B cell (primary cell): ENCODE measurements around the gene PIP5K1A. TPM values are rescaled to one million over a fixed set of nuclear protein-coding genes. Genes with fewer than 3 reads are reported as not detected.

Experiments
- ATAC-seq: fragments of 200-7000 bp; cut with Tn5 transposase; one replicate; pipeline ENCODE4 v1.10.0; 2021; ENCODE audit warnings: low read depth, mild to moderate bottlenecking, moderate number of reproducible peaks, moderate library complexity
- CTCF ChIA-PET: fragments of 350-600 bp; sonication (Branson Sonifier 250); formaldehyde crosslinking; loops from one replicate; lab custom pipeline; 2021; ENCODE audit warnings: antibody characterized with exemption, inconsistent platforms; lab: Charles Lee
- POLR2A ChIA-PET: fragments of 350-600 bp; sonication (Branson Sonifier 250); formaldehyde crosslinking; loops from one replicate; lab custom pipeline; 2021; ENCODE audit warnings: antibody characterized with exemption; lab: Charles Lee
- DNase-seq: peaks from one replicate; pipeline ENCODE4 v3.0.0; 2013
- H2AFZ ChIP-seq: 2 replicates; pipeline ENCODE4 v1.6.1; 2012; ENCODE audit warnings: mild to moderate bottlenecking, low read depth, low read length; ENCODE audit not compliant: insufficient read depth, poor library complexity, severe bottlenecking
- H3K27ac ChIP-seq, 2 donors: 1 replicate in 1 of 2; 2 replicates in 1 of 2; pipeline ENCODE4 v1.5.1; 2012 to 2013; ENCODE audit warnings: low read length in 2 of 2, mild to moderate bottlenecking in 2 of 2, moderate library complexity in 1 of 2
- H3K27me3 ChIP-seq, 4 experiments: fragments of 200-600 bp in 1 of 4; sonication (generic) in 1 of 4; replicated peaks in 1 of 4; 1 replicate in 2 of 4; 2 replicates in 2 of 4; pipeline versions ENCODE4 v1.6.1 to v1.7.0; 2013 to 2016; ENCODE audit warnings: low read length in 3 of 4, mild to moderate bottlenecking in 2 of 4, mixed read lengths in 1 of 4, moderate library complexity in 1 of 4; ENCODE audit not compliant: insufficient read depth in 4 of 4, control insufficient read depth in 3 of 4; ENCODE audit errors: control extremely low read depth in 1 of 4
- H3K36me3 ChIP-seq, 2 experiments: replicated peaks in 1 of 2; 1 replicate in 1 of 2; 2 replicates in 1 of 2; pipeline versions ENCODE4 v1.6.1 to v1.7.1; 2013; ENCODE audit warnings: low read length in 1 of 2; ENCODE audit not compliant: insufficient read depth in 2 of 2, control insufficient read depth in 1 of 2; ENCODE audit errors: control extremely low read depth in 1 of 2, extremely low read depth in 1 of 2
- H3K4me1 ChIP-seq, 2 donors: fragments of 200-600 bp in 1 of 2; sonication (generic) in 1 of 2; 1 replicate in 1 of 2; 2 replicates in 1 of 2; pipeline versions ENCODE4 v1.5.1 to v1.6.1; 2013 to 2017; ENCODE audit warnings: low read length in 2 of 2; ENCODE audit not compliant: control insufficient read depth in 2 of 2, insufficient read depth in 2 of 2
- H3K4me2 ChIP-seq: replicated peaks from 2 replicates; pipeline ENCODE3; 2012; ENCODE audit warnings: mild to moderate bottlenecking, low read depth, low read length; ENCODE audit not compliant: poor library complexity, severe bottlenecking
- H3K4me3 ChIP-seq, 5 experiments: fragments of 200-600 bp in 1 of 5; sonication (generic) in 1 of 5; 1 replicate in 3 of 5; 2 replicates in 2 of 5; pipeline versions ENCODE4 v1.5.1 to v1.7.0; 2011 to 2016; ENCODE audit warnings: low read length in 4 of 5, mild to moderate bottlenecking in 4 of 5, low read depth in 2 of 5, control low read depth in 1 of 5, moderate library complexity in 1 of 5; ENCODE audit not compliant: insufficient read depth in 1 of 5; ENCODE audit errors: control extremely low read depth in 1 of 5, extremely low read depth in 1 of 5
- H3K79me2 ChIP-seq: fragments of 200-600 bp; sonication (generic); one replicate; pipeline ENCODE4 v1.6.0; 2016; ENCODE audit warnings: low read length; ENCODE audit not compliant: control insufficient read depth, insufficient read depth
- H3K9ac ChIP-seq: fragments of 200-600 bp; sonication (generic); 2 replicates; pipeline ENCODE4 v1.6.1; 2017; ENCODE audit warnings: mild to moderate bottlenecking, low read length, moderate library complexity
- H3K9me3 ChIP-seq, 3 donors: one replicate each; pipeline versions ENCODE4 v1.6.1 to v1.7.1; 2013; ENCODE audit warnings: low read length in 2 of 3; ENCODE audit not compliant: control insufficient read depth in 2 of 3, insufficient read depth in 1 of 3; ENCODE audit errors: control extremely low read depth in 1 of 3
- H4K20me1 ChIP-seq: 2 replicates; pipeline ENCODE4 v1.6.0; 2012; ENCODE audit warnings: mild to moderate bottlenecking, low read length; ENCODE audit not compliant: insufficient read depth, control insufficient read depth, poor library complexity, severe bottlenecking
- H3K27ac Mint-ChIP-seq: one replicate; pipeline ENCODE4 v1.8.0; 2021; ENCODE audit warnings: mixed read lengths
- H3K27me3 Mint-ChIP-seq: one replicate; pipeline ENCODE4 v1.8.0; 2021; ENCODE audit warnings: mixed read lengths
- H3K4me1 Mint-ChIP-seq: one replicate; pipeline ENCODE4 v1.8.0; 2021; ENCODE audit warnings: mixed read lengths
- H3K4me3 Mint-ChIP-seq: one replicate; pipeline ENCODE4 v1.8.0; 2021; ENCODE audit warnings: mixed read lengths
- H3K9me3 Mint-ChIP-seq: one replicate; pipeline ENCODE4 v1.8.0; 2022; ENCODE audit warnings: mixed read lengths; ENCODE audit not compliant: insufficient read depth
- CTCF ChIP-seq: fragments of 200-600 bp; IDR thresholded peaks from one replicate; pipeline ENCODE4 v1.8.0; 2022; ENCODE audit warnings: antibody characterized with exemption, mild to moderate bottlenecking
- EZH2 ChIP-seq: IDR thresholded peaks from 2 replicates; pipeline ENCODE4 v1.6.1; 2012; ENCODE audit warnings: borderline replicate concordance, low read depth, mild to moderate bottlenecking, moderate library complexity, low read length; ENCODE audit not compliant: insufficient read depth, poor library complexity, severe bottlenecking
- WGBS: methylation state at CpG from one replicate; pipeline ENCODE4 v1.1.5; 2013; ENCODE audit warnings: missing lambda C conversion rate; ENCODE audit not compliant: insufficient coverage; 5-methylcytosine and 5-hydroxymethylcytosine counted together
- intact Hi-C: fragments of 100-400 bp; cut with micrococcal nuclease; formaldehyde crosslinking; loops from one replicate; pipeline ENCODE4 v1.10.0; 2022
- polyA plus RNA-seq: library from polyadenylated mRNA; depleted of rRNA; stranded (reverse); fragments of >200 nt; gene quantifications from 2 replicates; pipeline ENCODE4 v1.2.3, GENCODE V29; 2012
- total RNA-seq, 2 donors: library from RNA; stranded (reverse); fragments of 120-200 nt in 1 of 2; gene quantifications; 1 replicate in 1 of 2; 2 replicates in 1 of 2; pipeline versions ENCODE4 v1.2.3 to v1.2.4, GENCODE V29; 2013 to 2022

PIP5K1A gene
- total and polyA plus RNA-seq, 2 donors (not counting 1 experiment from before 2014, with no cell fraction given): 59.4 to 78.4 TPM

DNA sequence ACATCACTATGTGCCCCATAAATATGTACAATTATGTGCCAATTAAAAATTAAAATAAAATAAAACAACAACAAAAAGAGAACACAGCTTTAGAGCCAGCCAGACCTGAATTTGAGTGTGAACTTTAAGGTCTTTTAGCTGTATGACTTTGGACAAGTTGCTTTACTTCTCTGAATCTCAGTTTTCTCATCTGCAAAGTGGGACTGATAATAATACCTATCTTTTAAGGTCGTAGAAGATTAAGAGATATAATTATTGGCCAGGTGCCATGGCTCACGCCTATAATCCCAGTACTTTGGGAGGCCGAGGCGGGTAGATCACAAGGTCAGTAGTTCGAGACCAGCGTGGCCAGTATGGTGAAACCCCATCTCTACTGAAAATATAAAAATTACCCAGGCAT lies 5.0 kb upstream of the PIP5K1A start:
- Mint-ChIP-seq H3K27me3 (no peaks in the 10 kb centered on the region), H3K9me3 (no peaks in the 10 kb centered on the region), H3K27ac (no peak overlapping the region), H3K4me3 (no peak overlapping the region), H3K4me1 (peaks cover 31% of the 10 kb centered on the region)
- POLR2A ChIA-PET: interaction anchor here (0.6 kb wide), 2 partner anchors 329 to 1091 kb away, joined by 3 to 4 read pairs; no protein-coding TSS in a partner anchor
- WGBS: 90% methylated on average over 5 of the region's 6 CpGs
- Histone ChIP-seq H4K20me1 (no peaks in the 10 kb centered on the region), H3K27me3 (peaks cover 0 to 2% (median 0%) of the 10 kb centered on the region in 4 experiments), H3K79me2 (peaks cover 22% of the 10 kb centered on the region), H3K9me3 (no peaks in the 10 kb centered on the region), H3K27ac (no peak overlapping the region), H3K4me2 (no peak overlapping the region), H3K4me3 (no peak overlapping the region), H2AFZ (no peak overlapping the region), H3K36me3 (no peaks in the 10 kb centered on the region), H3K4me1 (peaks cover 17 to 27% of the 10 kb centered on the region in 2 donors), H3K9ac (no peak overlapping the region)
- CTCF ChIA-PET: interaction anchor here (1.5 kb wide), 1 partner anchor 59 kb away, joined by 6 read pairs; no protein-coding TSS in a partner anchor
- TF ChIP-seq CTCF (no peak), EZH2 (no peak)
- DNase-seq (no peak), ATAC-seq (no peak)
- intact Hi-C loops: no loop called here

- H3K4me2 ChIP-seq: no peak overlapping the region
- H3K4me3 ChIP-seq: no peak overlapping the region
- Mint-ChIP-seq H3K9me3 (no peaks in the 10 kb centered on the region), H3K27me3 (no peaks in the 10 kb centered on the region), H3K4me1 (peaks cover 31% of the 10 kb centered on the region), H3K27ac (no peak overlapping the region), H3K4me3 (no peak overlapping the region)
- no peak overlapping the region for H3K27ac ChIP-seq
- DNase-seq (no peak), ATAC-seq (no peak)
- peaks cover 20% of the 10 kb centered on the region for H3K79me2 ChIP-seq
- WGBS: no CpG with 5 or more reads among the region's 1 CpG
- TF ChIP-seq EZH2 (no peak), CTCF (no peak)
- H3K9ac ChIP-seq: no peak overlapping the region
- H3K36me3 ChIP-seq: no peaks in the 10 kb centered on the region
- CTCF ChIA-PET: interaction anchor here (0.6 to 1.5 kb wide), 2 partner anchors 58 to 94 kb away, joined by 3 to 6 read pairs; no protein-coding TSS in a partner anchor
- no peaks in the 10 kb centered on the region for H4K20me1 ChIP-seq
- H2AFZ ChIP-seq: no peak overlapping the region
- POLR2A ChIA-PET: interaction anchor here (0.6 kb wide), 1 partner anchor 1091 kb away, joined by 4 read pairs; no protein-coding TSS in a partner anchor
- H3K9me3 ChIP-seq: no peaks in the 10 kb centered on the region
- H3K27me3 ChIP-seq: peaks cover 0 to 2% (median 0%) of the 10 kb centered on the region in 4 experiments
- intact Hi-C loops: no loop called here
- peaks cover 12 to 22% of the 10 kb centered on the region in 2 donors for H3K4me1 ChIP-seq
These were observed 4.5 kb upstream of the PIP5K1A start for GRCh38 chr1:151193856-151194255.
